HG02884 (cell line): ENCODE data around the gene RD3L.
A peak's percentile ranks its signal among the peaks of the same experiment; 100 is the strongest.
"Not testable (repeated sequence)": the region's sequence is repeated elsewhere in the genome, so short reads cannot be mapped to it uniquely, and the experiment has no call there.

Experiments used
- ATAC-seq: cut with Tn5 transposase; IDR thresholded peaks from one replicate; pipeline ENCODE4 v1.9.1; 2021; ENCODE audit warnings: mild to moderate bottlenecking, moderate library complexity; ENCODE audit not compliant: unreplicated experiment

Gene RD3L

DNA sequence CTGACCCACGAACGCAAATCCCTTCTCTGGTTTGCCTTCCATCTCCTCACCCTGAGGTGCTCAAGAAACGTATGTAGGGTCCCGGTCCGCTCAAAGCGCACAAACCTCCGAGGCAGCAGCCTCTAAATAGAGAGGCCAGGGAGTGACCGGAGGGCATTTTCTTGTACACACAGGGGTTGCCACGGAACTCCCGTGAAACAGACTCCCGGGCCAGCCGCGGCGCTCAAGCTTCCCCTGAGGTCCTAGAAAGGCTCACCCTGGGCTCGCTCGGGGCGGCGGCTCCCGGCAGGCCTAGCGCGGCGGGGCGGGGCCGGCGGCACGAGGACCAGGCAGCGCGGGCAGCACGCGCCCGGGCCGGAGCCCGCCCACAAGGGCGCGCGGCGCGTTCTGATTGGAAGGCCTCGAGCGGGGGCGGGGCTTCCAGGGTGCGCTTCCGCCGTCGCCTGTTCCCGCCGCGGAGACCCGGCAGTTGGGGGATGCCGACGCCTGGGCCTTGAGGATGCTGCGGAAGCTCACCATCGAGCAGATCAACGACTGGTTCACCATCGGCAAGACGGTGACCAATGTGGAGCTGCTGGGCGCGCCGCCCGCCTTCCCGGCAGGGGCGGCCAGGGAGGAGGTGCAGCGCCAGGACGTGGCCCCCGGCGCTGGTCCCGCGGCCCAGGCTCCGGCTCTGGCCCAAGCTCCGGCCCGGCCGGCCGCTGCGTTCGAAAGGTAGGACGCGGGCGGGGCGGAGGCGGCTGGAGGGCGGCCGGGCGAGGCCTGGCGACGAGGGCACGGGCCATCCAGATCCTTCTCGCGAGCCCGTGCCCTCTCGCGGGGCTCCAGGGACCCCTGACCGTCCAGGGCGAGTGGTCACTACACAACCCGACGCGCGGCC is 14.1 kb downstream of the RD3L start, which contains the start of gene TDRD9:
TSS of gene TDRD9 (plus strand) at position 446 of the 880 bp plus-strand sequence. CDS start at position 500, 54 bp downstream.
- no peak for ATAC-seq

DNA sequence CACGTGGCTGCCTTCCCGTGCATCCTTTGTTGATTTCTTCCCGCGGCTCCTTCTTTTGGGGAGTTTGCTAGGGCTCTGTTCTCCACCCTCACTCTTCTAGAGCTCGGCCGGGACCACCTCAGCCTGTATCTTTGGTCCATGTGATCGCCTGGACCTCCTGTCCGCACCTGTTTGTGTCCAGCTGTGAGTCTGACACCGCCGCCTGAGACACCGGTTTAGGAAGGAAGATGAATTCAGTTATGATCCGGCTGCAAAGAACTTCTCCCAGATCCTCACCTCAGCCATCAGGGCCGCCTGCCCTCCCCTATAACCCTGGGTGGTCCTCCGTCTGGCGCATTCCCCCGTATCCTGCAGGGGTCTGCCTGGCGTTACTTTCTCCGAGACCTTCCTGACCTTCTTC is 14.8 kb downstream of the RD3L start:
- no peak for ATAC-seq

DNA sequence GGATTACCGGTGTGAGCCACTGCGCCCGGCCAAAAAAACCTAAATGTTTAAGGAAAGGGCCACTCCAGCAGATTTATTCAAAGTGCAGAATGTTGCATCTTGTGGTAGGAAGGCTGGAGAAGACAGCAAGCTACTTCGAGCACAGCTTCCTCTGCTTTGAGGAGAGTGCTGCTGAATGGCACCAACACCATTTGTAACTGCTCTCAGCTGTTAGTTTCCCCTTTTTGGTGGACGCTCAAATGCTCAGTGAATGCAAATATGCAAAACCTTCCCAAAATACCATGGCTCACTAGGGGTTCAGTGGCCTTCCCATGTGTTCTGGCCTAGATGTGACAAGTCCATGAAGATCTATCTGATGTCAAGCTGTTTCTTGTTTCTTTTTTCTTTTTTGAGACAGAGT is 17.0 kb downstream of the RD3L start:
- no peak for ATAC-seq

DNA sequence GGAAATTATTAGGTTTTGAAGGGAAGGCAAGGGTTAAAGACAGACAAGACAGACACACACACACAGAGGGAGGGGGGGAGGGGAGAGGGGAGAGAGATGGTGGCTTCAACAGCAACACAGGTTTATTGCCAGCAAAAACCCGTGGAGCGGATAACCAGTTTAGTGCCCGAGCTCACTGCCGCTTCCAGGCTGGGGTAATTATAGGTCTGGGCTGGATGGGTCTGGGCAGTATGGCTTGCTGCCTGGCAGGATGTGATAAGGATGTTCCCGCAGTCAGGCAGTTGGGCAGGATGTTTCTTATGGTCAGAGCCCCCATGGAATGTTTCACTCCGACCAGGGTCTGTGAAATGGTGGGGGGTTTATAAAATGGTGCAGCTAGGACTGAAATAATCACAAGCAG is 18.5 kb downstream of the RD3L start:
- no peak for ATAC-seq

DNA sequence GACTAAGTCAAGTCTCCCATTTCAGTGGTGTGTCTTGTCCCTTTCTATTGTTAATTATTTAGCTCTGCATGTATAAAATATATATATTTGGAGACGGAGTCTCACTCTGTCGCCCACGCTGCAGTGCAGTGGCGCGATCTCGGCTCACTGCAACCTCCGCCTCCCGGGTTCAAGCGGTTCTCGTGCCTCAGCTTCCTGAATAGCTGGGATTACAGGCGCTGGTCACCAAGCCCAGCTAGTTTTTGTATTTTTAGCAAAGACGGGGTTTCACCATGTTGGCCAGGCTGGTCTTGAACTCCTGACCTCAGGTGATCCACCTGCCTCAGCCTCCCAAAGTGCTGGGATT is 20.5 kb downstream of the RD3L start:
- ATAC-seq = not testable (repeated sequence)

DNA sequence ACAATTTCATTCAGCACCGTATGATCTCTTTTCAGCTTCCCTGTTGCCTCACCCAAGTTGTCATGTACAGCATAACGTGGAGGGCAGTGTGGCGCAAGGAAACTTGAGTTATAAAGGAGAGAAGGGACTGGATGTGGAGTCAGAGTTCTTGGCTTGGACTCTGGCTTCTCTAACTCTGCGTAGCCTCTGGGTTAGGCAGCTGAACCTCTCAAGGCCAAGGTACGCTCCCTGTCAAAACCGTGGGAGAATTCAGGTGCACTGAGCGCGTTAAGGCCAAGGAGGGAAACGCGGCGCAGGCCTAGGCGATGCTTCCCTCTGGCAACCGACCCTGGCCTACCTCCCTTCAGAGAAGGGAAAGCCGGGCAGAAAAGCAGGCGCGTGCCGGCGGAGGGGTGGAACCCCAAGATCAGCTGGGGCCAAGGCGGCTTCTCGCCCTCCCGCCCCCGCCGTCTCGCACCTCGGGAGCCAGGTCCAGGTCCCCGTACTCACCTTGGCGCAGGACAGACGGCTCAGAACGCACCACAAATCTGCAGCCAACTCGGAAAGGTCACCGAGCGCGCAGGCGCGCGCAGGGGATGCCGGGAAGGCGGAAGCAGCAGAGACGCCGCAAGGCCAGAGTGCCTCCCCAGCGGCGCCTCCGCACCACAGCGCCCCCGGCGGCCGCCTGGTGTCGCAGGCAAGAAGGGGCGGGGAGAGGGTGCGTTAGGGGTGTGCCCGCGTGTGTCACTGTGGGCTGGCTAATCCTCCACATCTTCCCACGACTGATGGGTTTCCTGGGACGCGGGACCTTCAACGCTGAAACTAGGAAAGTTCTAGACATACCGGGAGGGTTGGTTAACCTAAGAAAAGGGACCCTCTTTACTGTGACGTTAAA is 21.1 kb downstream of the RD3L start:
- ATAC-seq = peak; percentile 95

DNA sequence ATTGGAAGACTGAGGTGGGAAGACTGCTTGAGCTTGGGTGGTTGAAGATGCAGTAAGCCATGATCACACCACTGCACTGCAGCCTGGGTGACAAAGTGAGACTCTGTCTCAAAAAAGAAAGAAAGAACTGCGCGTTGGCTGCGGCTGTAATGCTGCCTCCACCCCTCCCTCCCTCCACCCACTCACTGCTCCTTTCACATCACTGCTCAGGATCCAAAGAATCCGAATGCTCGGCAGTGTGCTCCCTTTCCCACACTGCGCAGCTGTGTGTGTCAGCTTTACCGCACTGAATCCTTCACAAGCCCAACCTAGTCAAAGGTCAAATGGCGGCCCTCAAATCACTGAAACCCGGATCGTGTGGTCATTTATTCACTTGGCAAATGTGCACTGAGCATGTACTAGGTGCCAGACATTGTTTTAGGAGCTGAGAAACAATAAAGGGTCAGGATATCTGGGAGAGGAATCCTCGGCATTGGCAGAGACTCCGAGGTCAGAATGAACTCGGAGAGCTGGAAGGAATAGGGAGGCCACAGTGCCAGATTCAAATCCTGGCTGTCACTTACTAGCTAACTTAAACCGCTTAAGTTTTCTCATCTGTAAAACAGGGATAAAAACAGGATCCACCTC is 25.6 kb downstream of the RD3L start:
- no peak for ATAC-seq

DNA sequence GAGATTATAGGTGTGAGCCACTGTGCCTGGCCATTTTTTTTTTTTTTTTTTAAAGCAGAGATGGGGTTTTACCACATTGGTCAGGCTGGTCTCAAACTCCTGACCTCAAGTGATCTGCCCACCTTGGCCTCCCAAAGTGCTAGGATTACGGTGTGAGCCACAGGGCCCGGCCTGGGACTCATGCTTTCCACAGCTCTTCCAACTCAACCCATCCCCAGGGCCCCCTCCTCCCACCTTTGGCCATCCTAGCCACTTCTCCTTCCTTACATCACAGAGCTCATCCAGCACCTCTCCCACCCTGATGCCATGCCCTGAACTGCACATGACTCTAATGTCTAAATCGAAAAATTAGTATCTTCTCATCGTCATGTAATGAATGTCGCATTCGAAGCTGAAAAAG is 26.7 kb downstream of the RD3L start:
- ATAC-seq = no peak

DNA sequence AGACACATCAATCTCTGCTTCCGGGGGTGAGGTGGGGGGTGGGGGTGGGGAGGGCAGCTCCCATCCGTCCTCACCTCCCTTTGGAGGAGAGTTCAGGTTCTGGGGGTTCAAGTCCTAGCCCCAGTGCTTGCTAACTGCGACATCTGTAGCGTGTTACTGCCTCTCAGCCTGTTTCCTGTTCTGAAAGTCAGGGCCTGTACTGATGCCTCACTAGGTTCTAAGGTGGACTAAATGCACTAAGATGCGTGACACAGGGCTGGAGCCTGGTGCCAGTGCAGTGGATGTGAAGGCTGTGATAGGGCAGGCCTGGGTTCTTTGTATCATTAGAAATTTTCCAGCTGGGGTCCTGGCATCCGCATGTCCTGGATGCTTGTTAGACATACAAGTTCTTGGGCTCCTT is 31.3 kb downstream of the RD3L start:
- ATAC-seq = no peak

DNA sequence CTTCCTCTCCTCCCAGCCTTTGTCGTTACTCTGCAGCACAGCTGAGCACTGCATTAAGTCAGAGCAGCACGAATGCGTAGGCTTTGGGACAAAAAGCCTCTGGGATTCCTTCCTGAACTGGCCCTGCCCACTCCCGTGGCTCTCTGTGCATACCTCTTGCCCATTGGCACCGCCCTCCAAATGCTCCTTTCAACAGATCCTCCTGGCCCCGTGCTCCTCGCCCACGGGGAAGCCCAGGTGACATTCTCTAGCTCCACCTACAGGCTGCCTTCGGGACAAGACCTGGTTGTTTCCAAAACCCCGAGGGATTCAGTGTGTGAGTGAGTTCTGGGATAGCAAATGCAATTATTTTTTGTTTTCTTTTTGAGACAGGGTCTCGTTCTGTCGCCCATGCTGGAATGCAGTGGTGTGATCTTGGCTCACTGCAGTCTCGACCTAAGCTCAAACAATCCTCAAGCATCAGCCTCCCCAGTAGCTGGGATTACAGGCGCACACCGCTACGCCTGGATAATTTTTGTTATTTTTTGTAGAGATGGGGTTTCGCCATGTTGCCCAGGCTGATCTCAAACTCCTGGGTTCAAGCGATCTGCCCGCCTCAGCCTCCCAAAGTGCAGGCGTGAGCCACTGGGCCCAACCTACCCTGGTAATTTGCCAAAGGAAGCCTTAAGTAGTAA is 31.9 kb downstream of the RD3L start:
- ATAC-seq = no peak

DNA sequence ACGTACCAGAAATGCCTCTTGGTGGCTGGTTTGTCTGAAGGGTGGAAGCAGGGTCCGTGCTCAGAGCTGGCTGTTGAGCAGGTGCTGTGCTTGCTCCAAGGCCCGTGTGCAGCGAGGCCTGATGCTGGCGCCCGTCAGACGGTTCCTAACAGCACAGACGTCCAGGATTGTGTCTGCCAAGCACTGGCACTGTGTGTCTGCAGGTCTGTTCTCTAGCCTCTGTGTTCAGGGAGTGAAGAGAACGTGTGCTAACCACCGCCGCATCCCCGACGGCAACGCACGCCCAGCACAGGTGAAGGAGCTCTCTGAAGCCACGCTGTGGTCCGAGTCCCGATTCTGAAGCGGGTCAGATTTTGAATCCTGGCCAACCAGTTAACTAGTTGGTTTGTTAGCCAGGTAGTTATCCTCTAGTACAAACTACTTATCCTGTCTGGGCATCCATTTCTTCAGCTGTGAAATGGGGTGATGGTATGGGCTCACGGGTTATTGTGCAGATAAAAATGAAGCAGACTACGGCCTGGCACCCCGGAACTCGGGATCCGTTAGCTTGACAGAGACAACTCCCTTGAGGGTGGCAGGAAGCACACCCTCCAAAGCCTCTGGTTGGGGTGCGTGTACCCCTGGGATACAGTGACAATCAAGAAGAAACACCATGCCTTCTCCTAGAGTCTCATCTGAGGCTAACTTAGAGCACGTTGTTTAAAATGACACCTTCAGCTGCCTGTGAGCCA is 32.6 kb downstream of the RD3L start:
- ATAC-seq = no peak

DNA sequence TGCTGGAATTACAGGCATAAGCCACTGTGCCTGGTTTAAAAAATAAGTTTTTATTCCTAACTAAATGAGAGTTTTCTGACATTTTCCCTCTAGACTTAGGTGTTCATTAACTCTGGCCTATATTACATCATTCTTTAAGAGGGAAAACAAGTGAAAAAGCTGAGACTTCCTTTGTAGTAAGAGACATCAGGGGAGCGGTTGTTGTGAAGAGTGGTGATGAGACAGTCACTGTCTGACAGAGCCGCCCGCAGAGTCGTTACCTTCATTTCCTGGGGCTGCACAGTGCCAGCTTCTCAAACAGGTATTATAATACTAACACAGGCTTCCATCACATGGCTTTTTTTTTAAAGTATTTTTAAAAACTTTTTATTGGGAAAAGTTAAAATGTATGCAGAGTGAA is 33.7 kb downstream of the RD3L start:
- no peak for ATAC-seq

DNA sequence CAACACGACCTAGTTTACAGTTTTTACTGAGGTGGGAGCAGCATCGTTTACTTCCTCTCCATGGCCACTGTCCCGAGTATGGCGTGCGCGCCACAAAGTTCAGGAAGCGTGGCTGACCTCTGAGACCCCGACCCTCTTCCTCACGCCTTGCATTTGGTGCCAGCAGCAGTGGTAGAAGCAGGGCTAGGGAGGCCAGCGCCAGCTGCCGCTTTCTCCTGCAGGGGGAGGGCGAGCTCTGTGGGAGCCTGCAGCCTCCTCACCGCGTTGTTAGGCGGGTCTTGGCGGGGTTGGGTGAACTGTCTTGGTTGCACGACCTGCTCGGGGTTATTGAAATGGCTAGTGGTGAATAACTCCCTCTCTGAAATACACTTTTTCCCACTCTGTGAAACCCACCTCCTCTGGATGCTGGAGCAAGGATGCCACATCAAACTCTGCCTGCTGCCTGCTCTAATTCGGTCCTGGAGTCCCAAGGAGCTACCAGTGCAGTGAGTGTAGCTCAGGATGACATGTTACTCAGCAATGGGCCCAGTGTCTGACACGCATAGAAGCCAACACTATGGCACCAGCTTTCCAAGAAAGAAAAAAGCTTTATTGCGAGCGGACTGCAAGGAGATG is 36.4 kb downstream of the RD3L start:
- ATAC-seq = no peak

DNA sequence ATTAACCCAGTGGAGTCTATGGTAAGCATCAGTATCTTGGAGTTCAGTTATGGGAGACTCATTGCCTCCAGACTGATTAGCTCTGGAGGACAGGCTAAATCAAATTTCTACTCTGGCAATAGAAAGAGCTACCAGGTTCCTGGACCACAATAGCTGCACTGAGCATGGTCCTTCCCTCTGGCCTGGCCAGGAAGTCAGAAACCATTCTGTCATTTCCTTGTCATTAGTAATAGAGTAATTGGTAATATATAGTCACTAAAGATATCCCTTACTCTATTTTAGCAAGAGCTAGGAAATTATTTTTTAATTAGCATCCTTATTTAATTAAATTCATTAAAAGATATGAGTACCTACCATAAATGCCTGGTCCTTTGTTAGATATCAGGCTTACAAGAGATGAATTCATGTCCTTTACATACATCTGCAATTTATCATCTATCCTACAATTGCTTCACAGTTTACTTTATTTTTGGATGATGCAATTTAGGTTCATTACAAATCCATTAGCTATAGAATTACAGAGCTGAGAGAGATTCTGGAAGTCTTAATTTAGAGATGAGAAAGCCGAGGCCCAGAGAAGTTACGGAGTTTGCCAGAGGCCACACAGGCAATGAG is 37.7 kb downstream of the RD3L start:
- ATAC-seq = no peak

DNA sequence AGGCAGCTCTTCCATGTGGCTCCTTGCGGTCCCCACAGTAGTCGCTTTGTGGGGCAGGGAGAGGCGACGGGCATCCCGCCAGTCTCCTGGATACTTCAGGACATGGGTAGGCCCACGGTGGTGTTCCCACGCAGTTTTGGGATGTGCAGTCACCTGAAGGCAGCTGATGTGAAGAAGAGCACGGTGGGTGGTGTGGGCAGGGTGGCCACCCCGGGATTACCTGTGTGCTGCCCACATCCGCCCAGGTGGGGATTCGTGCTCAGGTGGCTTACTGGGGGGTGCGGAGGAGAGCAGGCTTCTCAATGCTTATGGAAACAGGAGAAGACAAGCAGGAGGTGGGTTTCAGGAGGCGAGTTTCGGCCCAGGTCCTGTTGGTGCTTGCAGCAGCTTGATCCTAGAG is 42.5 kb downstream of the RD3L start:
- no peak for ATAC-seq

DNA sequence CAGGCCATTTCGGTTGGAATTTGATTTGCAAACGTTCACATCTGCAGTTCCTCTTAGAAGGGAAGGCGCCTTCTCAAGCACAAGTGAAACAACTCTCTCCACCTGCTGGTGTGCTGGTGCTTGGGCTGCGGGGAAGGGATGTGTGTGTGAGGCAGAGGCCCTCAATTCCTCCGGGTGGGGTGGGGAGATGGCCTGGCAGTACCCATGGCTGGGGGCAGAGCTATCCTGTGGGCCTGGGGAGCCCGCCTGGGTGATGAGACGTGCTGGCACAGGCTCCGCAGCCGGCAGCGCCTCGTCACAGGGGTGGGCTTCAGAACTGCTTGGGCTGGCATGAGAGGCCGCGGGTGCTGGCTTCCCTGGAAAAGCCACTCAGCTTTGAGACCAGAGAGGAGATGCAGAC is 43.0 kb downstream of the RD3L start:
- ATAC-seq = no peak

DNA sequence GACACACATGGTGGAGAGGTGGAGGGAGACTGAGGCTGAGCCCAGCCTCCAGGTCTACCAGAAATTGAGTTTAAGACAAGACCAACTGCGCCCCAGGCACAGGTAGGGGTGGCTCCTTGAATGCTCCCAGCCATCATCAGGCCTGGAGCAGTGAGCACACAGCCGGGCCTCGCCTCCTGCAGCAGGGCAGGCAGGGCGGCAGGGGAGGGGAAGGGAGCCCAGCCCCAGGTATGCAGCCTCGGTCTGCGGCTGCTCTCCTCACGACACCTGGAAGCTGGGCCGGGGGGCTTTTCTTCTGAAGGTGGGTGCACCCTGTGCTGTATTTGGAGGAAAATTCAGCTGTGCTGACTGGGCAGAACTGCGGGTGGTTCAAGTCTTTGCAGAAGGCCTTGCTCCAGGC is 43.6 kb downstream of the RD3L start:
- no peak for ATAC-seq

DNA sequence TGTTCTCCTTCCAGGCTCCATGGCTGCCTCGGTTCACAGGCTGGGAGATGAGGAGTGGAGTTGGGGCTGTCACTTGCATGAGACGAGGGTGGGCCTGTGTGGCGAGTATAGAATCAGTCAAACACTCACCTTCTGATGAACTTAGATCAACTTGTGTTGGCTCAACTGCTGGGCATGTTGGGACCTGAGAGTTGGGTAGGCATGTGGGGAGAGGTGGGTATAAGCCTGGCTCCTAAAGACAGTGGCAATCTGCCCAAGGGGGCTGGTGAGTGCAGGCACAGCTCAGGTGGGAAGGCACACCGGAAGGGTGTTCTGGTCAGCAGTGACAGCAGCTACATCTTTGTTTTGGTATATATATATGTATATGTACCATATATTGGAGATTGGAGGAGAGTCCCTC is 44.1 kb downstream of the RD3L start:
- ATAC-seq = no peak
